Adrenal gland (tissue), 12 donors: ENCODE measurements around the gene CNDP1. TPM values are rescaled to one million over a fixed set of nuclear protein-coding genes. Genes with fewer than 3 reads are reported as not detected.
"Not testable (repeated sequence)": the region's sequence is repeated elsewhere in the genome, so short reads cannot be mapped to it uniquely, and the experiment has no call there.

Experiments
- DNase-seq, 7 donors: peaks; one replicate each; pipeline ENCODE4 v3.0.0-alpha.2; 2019 to 2020
- H3K27ac ChIP-seq, 5 donors: fragments of 200-600 bp; sonication (generic) in 4 of 5; 1 replicate in 3 of 5; 2 replicates in 2 of 5; pipeline versions ENCODE4 v1.5.1 to v1.8.0; 2016 to 2020; ENCODE audit warnings: mild to moderate bottlenecking in 1 of 5
- H3K27me3 ChIP-seq: fragments of 200-600 bp; 2 replicates; pipeline ENCODE4 v1.8.0; 2021
- H3K36me3 ChIP-seq, 2 donors: fragments of 200-600 bp; replicated peaks in 1 of 2; 1 replicate in 1 of 2; 2 replicates in 1 of 2; pipeline versions ENCODE4 v1.5.1 to v1.8.0; 2018 to 2022
- H3K4me1 ChIP-seq, 2 donors: fragments of 200-600 bp; replicated peaks in 1 of 2; 1 replicate in 1 of 2; 2 replicates in 1 of 2; pipeline versions ENCODE4 v1.5.1 to v1.8.0; 2018 to 2021
- H3K4me3 ChIP-seq, 4 donors: fragments of 200-600 bp; sonication (generic) in 3 of 4; one replicate each; pipeline ENCODE4 v1.5.1; 2016 to 2018
- H3K9me3 ChIP-seq, 3 donors: fragments of 200-600 bp; sonication (generic) in 1 of 3; replicated peaks in 1 of 3; 1 replicate in 2 of 3; 2 replicates in 1 of 3; pipeline versions ENCODE4 v1.5.1 to v1.8.0; 2016 to 2021
- CTCF ChIP-seq, 6 experiments: fragments of 450-650 bp in 4 of 6; fragments of 200-600 bp in 2 of 6; sonication (generic) in 1 of 6; IDR thresholded peaks; 1 replicate in 5 of 6; 2 replicates in 1 of 6; pipeline versions ENCODE4 v1.5.1 to v1.8.0; 2016 to 2021; ENCODE audit warnings: antibody characterized with exemption in 6 of 6, mild to moderate bottlenecking in 2 of 6, moderate library complexity in 1 of 6
- POLR2A ChIP-seq, 2 donors: fragments of 450-650 bp; IDR thresholded peaks; one replicate each; pipeline ENCODE4 v1.6.1; 2017; ENCODE audit warnings: antibody characterized with exemption in 2 of 2, mild to moderate bottlenecking in 2 of 2, moderate library complexity in 1 of 2
- WGBS, 4 donors: extraction: QIAGEN DNeasy Blood & Tissue Kit in 2 of 4; methylation state at CpG; one replicate each; pipeline versions ENCODE4 v1.1.5 to v1.1.7; 2013 to 2017; 5-methylcytosine and 5-hydroxymethylcytosine counted together
- intact Hi-C, 2 donors: fragments of 100-400 bp; cut with DNase I; formaldehyde crosslinking; loops; one replicate each; pipeline versions ENCODE4 v1.14.1 to v1.15.0; 2022 to 2023
- polyA plus RNA-seq, 3 donors: library from polyadenylated mRNA; stranded (reverse); fragments of 200-250 nt in 2 of 3; fragments of 350-450 nt in 1 of 3; fragmentation: Illumina TruSeq in 1 of 3; extraction: RNeasy Lipid Tissue Mini Kit (QIAGEN cat#74804) in 1 of 3; gene quantifications; one replicate each; pipeline ENCODE4 v1.2.3, GENCODE V29; 2013 to 2014
- total RNA-seq, 9 donors: library from RNA; depleted of rRNA in 4 of 9; stranded (reverse); fragments of >200 nt in 4 of 9; fragments of 120-200 nt in 1 of 9; fragmentation: NEBNext Ultra II Directional in 1 of 9; extraction: Animal tissue kit (Norgen Biotek cat#: 25700) in 1 of 9; gene quantifications; one replicate each; pipeline versions ENCODE4 v1.1.0 to v1.2.4, GENCODE V29; 2013 to 2023
- donor health status: healthy with polysubstance abuse.
- donor health status: Bipolar disorder and iron deficiency.
- donor health status: DM: yes; HTN: yes; CAD: no.
- donor health status: DM: no; HTN: no; CAD: no.
- donor health status: DM: no; HTN: no; CAD: no.
- donor health status: DM: yes; HTN: yes; CAD: no.

Gene CNDP1
- total and polyA plus RNA-seq, 12 donors, result 0.16 to 0.27 TPM; not detected in 10

- H3K27me3 ChIP-seq, result no peaks in the 10 kb centered on the region
- H3K27ac ChIP-seq, result no peak overlapping the region
- peaks cover 0 to 15% of the 10 kb centered on the region in 2 donors for H3K36me3 ChIP-seq
- no peaks in the 10 kb centered on the region for H3K9me3 ChIP-seq
- no peak for TF ChIP-seq POLR2A (IDR thresholded peaks at IDR 0.05)
- TF ChIP-seq CTCF (IDR thresholded peaks at IDR 0.05), result no peak
- H3K4me1 ChIP-seq, result peaks cover 7 to 9% of the 10 kb centered on the region in 2 donors
- no peak overlapping the region for H3K4me3 ChIP-seq
- WGBS, 4 donors, result 79 to 89% (median 84%) methylated on average over 3 of the region's 3 CpGs
- intact Hi-C loops, result loop anchor here in 1 of 2 donors (10.0 kb wide), 1 partner anchor 97 kb away; the partner anchor contains the start of gene ZNF407
- DNase-seq, result no peak
These were observed 36.5 kb upstream of the CNDP1 start for GRCh38 chr18:74497778-74498177.

GRCh38 chr18:74498712-74499627 lies 35.3 kb upstream of the CNDP1 start:
- Histone ChIP-seq H3K36me3 (peaks cover 0 to 23% of the 10 kb centered on the region in 2 donors), H3K4me1 (peaks cover 7 to 9% of the 10 kb centered on the region in 2 donors), H3K4me3 (peak overlapping the region in 1 of 4 donors; percentile 35), H3K27me3 (no peaks in the 10 kb centered on the region), H3K27ac (peak overlapping the region in 4 of 5 donors; percentile 1 to 85 (median 50)), H3K9me3 (no peaks in the 10 kb centered on the region)
- WGBS, 4 donors, result 79 to 85% (median 81%) methylated on average over 14 of the region's 14 CpGs
- peak in 4 of 7 donors; percentile 27 to 35 (median 31) for DNase-seq
- no peak for TF ChIP-seq POLR2A (IDR thresholded peaks at IDR 0.05)
- no peak for TF ChIP-seq CTCF (IDR thresholded peaks at IDR 0.05)
- intact Hi-C loops, result loop anchor here in 1 of 2 donors (10.0 kb wide), 1 partner anchor 96 kb away; the partner anchor contains the start of gene ZNF407

GRCh38 chr18:74499633-74500032 lies 34.7 kb upstream of the CNDP1 start:
- H3K36me3 ChIP-seq, result peaks cover 0 to 28% of the 10 kb centered on the region in 2 donors
- peaks cover 7 to 9% of the 10 kb centered on the region in 2 donors for H3K4me1 ChIP-seq
- H3K27me3 ChIP-seq, result no peaks in the 10 kb centered on the region
- peak overlapping the region; percentile 1 to 85 (median 39) for H3K27ac ChIP-seq
- H3K9me3 ChIP-seq, result no peaks in the 10 kb centered on the region
- H3K4me3 ChIP-seq, result peak overlapping the region in 1 of 4 donors; percentile 35
- DNase-seq, result peak; percentile 29 to 83 (median 52)
- TF ChIP-seq CTCF (IDR thresholded peaks at IDR 0.05) (no peak), POLR2A (IDR thresholded peaks at IDR 0.05) (no peak)
- WGBS, 4 donors, result 61 to 85% (median 70%) methylated on average over 9 of the region's 9 CpGs
- intact Hi-C loops, result loop anchor here in 1 of 2 donors (10.0 kb wide), 1 partner anchor 95 kb away; the partner anchor contains the start of gene ZNF407

- Histone ChIP-seq H3K27ac (peak overlapping the region; percentile 40 to 85 (median 45)), H3K36me3 (peaks cover 0 to 33% of the 10 kb centered on the region in 2 donors), H3K4me1 (peaks cover 7 to 9% of the 10 kb centered on the region in 2 donors), H3K9me3 (no peaks in the 10 kb centered on the region), H3K4me3 (no peak overlapping the region), H3K27me3 (no peaks in the 10 kb centered on the region)
- intact Hi-C loops, result no loop called here
- no peak for DNase-seq
- 74 to 84% (median 77%) methylated on average over 6 of the region's 6 CpGs for WGBS, 4 donors
- TF ChIP-seq POLR2A (IDR thresholded peaks at IDR 0.05) (no peak), CTCF (IDR thresholded peaks at IDR 0.05) (no peak)
These were observed 33.9 kb upstream of the CNDP1 start for GRCh38 chr18:74500372-74500771.

GRCh38 chr18:74500774-74501173 lies 33.5 kb upstream of the CNDP1 start:
- 79 to 87% (median 84%) methylated on average over 8 of the region's 8 CpGs for WGBS, 4 donors
- DNase-seq, H3K4me1 ChIP-seq, H3K9me3 ChIP-seq, intact Hi-C loops, H3K4me3 ChIP-seq, H3K27me3 ChIP-seq: not testable (repeated sequence)
- peak overlapping the region; percentile 40 to 85 (median 45) for H3K27ac ChIP-seq
- peaks cover 0 to 36% of the 10 kb centered on the region in 2 donors for H3K36me3 ChIP-seq
